ENCODE data around the gene TECPR1. TPM values are rescaled to one million over a fixed set of nuclear protein-coding genes. Genes with fewer than 3 reads are reported as not detected.

TECPR1 gene
- total RNA-seq, 1 donor from 2014 or later, result 55.2 TPM

DNA sequence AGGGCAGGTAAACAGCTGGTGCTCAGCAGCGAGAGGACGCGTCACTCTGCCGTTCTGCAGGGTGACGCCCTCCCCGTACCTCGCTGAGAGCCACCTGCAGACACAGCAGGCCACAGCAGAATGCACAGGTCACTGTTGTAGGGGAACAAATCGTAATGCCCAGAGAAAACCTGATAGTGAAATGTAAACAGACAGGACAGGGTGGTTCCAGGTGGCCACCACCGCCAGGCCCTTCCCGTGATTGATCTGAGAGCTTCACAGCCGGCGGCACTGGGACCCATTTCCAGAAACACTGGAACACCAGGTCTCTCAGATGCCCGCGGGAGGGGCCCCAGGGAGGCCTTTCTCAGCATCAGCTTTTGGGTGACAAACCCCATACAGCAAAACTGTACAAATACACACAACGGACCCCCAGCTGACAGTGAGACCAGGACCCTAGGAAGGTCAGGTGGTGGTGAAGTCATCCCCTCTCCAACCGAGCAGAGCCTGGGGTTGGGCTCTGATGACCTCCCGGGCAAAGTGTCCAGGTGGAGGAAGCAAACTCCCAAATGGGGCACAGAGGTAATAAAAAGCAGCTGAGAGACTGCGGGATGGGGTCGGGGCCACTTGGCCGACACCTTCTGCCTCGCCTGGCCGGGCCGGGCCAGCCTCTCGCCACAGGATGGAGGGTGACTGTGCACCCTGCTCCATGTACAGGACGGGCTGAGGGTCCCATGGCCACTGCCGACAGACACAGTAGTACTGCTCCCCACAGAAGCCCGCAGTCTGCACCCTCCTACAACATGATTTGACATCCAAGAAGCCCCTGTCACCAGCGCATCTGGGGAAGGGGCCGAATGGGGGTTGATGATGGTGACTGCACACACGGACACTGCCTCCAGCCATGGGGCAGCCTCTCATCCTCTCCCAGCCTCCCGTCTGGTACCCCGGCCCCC is 36.2 kb downstream of the TECPR1 start:
- Histone ChIP-seq H3K4me1 (no peaks in the 10 kb centered on the region), H3K27ac (no peak overlapping the region), H3K9me3 (no peaks in the 10 kb centered on the region), H3K4me3 (no peak overlapping the region), H3K36me3 (peaks cover 15% of the 10 kb centered on the region), H3K27me3 (no peaks in the 10 kb centered on the region)
- intact Hi-C loops (cut with DNase I), result no loop called here
- TF ChIP-seq, protein P1, sequence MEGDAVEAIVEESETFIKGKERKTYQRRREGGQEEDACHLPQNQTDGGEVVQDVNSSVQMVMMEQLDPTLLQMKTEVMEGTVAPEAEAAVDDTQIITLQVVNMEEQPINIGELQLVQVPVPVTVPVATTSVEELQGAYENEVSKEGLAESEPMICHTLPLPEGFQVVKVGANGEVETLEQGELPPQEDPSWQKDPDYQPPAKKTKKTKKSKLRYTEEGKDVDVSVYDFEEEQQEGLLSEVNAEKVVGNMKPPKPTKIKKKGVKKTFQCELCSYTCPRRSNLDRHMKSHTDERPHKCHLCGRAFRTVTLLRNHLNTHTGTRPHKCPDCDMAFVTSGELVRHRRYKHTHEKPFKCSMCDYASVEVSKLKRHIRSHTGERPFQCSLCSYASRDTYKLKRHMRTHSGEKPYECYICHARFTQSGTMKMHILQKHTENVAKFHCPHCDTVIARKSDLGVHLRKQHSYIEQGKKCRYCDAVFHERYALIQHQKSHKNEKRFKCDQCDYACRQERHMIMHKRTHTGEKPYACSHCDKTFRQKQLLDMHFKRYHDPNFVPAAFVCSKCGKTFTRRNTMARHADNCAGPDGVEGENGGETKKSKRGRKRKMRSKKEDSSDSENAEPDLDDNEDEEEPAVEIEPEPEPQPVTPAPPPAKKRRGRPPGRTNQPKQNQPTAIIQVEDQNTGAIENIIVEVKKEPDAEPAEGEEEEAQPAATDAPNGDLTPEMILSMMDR (IDR thresholded peaks at IDR 0.05), result no peak
- peak; percentile 54 for DNase-seq
- ATAC-seq, result no peak

GRCh38 chr7:98214811-98215321 is 37.2 kb downstream of the TECPR1 start:
- DNase-seq (peak; percentile 57), ATAC-seq (no peak)

GRCh38 chr7:98213888-98214810 is 37.9 kb downstream of the TECPR1 start:
- peak; percentile 53 for DNase-seq
- intact Hi-C loops (cut with DNase I), result no loop called here
- Histone ChIP-seq H3K4me3 (no peak overlapping the region), H3K9me3 (no peaks in the 10 kb centered on the region), H3K27me3 (no peaks in the 10 kb centered on the region), H3K36me3 (peaks cover 7% of the 10 kb centered on the region), H3K27ac (no peak overlapping the region), H3K4me1 (no peaks in the 10 kb centered on the region)
- no peak for ATAC-seq
- TF ChIP-seq, protein P1 (IDR thresholded peaks at IDR 0.05), result no peak

More at GRCh38 chr7:98214811-98215321, 37.2 kb downstream of the TECPR1 start:
- Histone ChIP-seq H3K4me1 (no peaks in the 10 kb centered on the region), H3K27me3 (no peaks in the 10 kb centered on the region), H3K9me3 (no peaks in the 10 kb centered on the region), H3K4me3 (no peak overlapping the region), H3K27ac (no peak overlapping the region), H3K36me3 (peaks cover 12% of the 10 kb centered on the region)
- intact Hi-C loops (cut with DNase I), result no loop called here
- TF ChIP-seq, protein P1 (IDR thresholded peaks at IDR 0.05), result no peak

GRCh38 chr7:98213296-98213887 is 38.6 kb downstream of the TECPR1 start:
- TF ChIP-seq, protein P1 (IDR thresholded peaks at IDR 0.05), result no peak
- no peak overlapping the region for H3K27ac ChIP-seq
- intact Hi-C loops (cut with DNase I), result no loop called here
- H3K4me3 ChIP-seq, result no peak overlapping the region
- no peaks in the 10 kb centered on the region for H3K9me3 ChIP-seq
- no peaks in the 10 kb centered on the region for H3K27me3 ChIP-seq
- peak; percentile 59 for DNase-seq
- H3K36me3 ChIP-seq, result peaks cover 7% of the 10 kb centered on the region
- no peak for ATAC-seq
- no peaks in the 10 kb centered on the region for H3K4me1 ChIP-seq

GRCh38 chr7:98212532-98213041 is 39.4 kb downstream of the TECPR1 start:
- ATAC-seq, result no peak
- peak; percentile 60 for DNase-seq
- no peaks in the 10 kb centered on the region for H3K27me3 ChIP-seq
- no peaks in the 10 kb centered on the region for H3K9me3 ChIP-seq
- no peak overlapping the region for H3K4me3 ChIP-seq
- intact Hi-C loops (cut with DNase I), result no loop called here
- peaks cover 12% of the 10 kb centered on the region for H3K36me3 ChIP-seq
- H3K4me1 ChIP-seq, result no peaks in the 10 kb centered on the region
- H3K27ac ChIP-seq, result no peak overlapping the region
- TF ChIP-seq, protein P1 (IDR thresholded peaks at IDR 0.05), result no peak
